Chondrocyte (in vitro differentiated cells): ENCODE results near the gene HDC. TPM values are rescaled to one million over a fixed set of nuclear protein-coding genes. Genes with fewer than 3 reads are reported as not detected.

ENCODE experiments used
- DNase-seq: peaks from one replicate; pipeline ENCODE4 v3.0.0; 2021; ENCODE audit warnings: mixed read lengths, low spot score
- H3K27ac Mint-ChIP-seq: one replicate; pipeline ENCODE4 v1.8.0; 2021; ENCODE audit warnings: mild to moderate bottlenecking, moderate library complexity, mixed read lengths; ENCODE audit not compliant: unreplicated experiment
- H3K27me3 Mint-ChIP-seq: 2 replicates; pipeline ENCODE4 v1.8.0; 2021; ENCODE audit warnings: low read depth, mixed read lengths
- H3K36me3 Mint-ChIP-seq: 2 replicates; pipeline ENCODE4 v1.8.0; 2021; ENCODE audit warnings: low read depth, mixed read lengths
- H3K4me1 Mint-ChIP-seq: 2 replicates; pipeline ENCODE4 v1.8.0; 2021; ENCODE audit warnings: low read depth, mild to moderate bottlenecking, mixed read lengths
- H3K4me3 Mint-ChIP-seq: one replicate; pipeline ENCODE4 v1.8.0; 2021; ENCODE audit warnings: mild to moderate bottlenecking, moderate library complexity, mixed read lengths; ENCODE audit not compliant: unreplicated experiment
- H3K9me3 Mint-ChIP-seq: 2 replicates; pipeline ENCODE4 v1.8.0; 2021; ENCODE audit warnings: low read depth, mixed read lengths
- total RNA-seq: library from RNA; stranded (reverse); gene quantifications from 3 replicates; pipeline ENCODE4 v1.2.1, GENCODE V29; 2021
- TF ChIP-seq, protein P1 (sequence below): fragments of 200-600 bp; sonication (generic); IDR thresholded peaks from 2 replicates; pipeline ENCODE4 v1.5.0; 2021; ENCODE audit warnings: antibody characterized with exemption, mild to moderate bottlenecking, moderate library complexity

The HDC gene
- total RNA-seq, 1 donor from 2014 or later, result not detected

- DNase-seq, result no peak
- no peaks in the 10 kb centered on the region for H3K9me3 Mint-ChIP-seq
- TF ChIP-seq, protein P1, sequence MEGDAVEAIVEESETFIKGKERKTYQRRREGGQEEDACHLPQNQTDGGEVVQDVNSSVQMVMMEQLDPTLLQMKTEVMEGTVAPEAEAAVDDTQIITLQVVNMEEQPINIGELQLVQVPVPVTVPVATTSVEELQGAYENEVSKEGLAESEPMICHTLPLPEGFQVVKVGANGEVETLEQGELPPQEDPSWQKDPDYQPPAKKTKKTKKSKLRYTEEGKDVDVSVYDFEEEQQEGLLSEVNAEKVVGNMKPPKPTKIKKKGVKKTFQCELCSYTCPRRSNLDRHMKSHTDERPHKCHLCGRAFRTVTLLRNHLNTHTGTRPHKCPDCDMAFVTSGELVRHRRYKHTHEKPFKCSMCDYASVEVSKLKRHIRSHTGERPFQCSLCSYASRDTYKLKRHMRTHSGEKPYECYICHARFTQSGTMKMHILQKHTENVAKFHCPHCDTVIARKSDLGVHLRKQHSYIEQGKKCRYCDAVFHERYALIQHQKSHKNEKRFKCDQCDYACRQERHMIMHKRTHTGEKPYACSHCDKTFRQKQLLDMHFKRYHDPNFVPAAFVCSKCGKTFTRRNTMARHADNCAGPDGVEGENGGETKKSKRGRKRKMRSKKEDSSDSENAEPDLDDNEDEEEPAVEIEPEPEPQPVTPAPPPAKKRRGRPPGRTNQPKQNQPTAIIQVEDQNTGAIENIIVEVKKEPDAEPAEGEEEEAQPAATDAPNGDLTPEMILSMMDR, result no peak
- H3K36me3 Mint-ChIP-seq, result peaks cover 3% of the 10 kb centered on the region
- no peak overlapping the region for H3K4me3 Mint-ChIP-seq
- no peak overlapping the region for H3K27ac Mint-ChIP-seq
- no peaks in the 10 kb centered on the region for H3K4me1 Mint-ChIP-seq
- peaks cover 8% of the 10 kb centered on the region for H3K27me3 Mint-ChIP-seq
Measured at GRCh38 chr15:50267577-50267976, 2.1 kb upstream of the HDC start.

GRCh38 chr15:50262533-50262932 is 3.0 kb downstream of the HDC start:
- TF ChIP-seq, protein P1, result no peak
- no peaks in the 10 kb centered on the region for H3K9me3 Mint-ChIP-seq
- no peaks in the 10 kb centered on the region for H3K4me1 Mint-ChIP-seq
- H3K36me3 Mint-ChIP-seq, result peaks cover 3% of the 10 kb centered on the region
- DNase-seq, result no peak
- H3K27me3 Mint-ChIP-seq, result peaks cover 7% of the 10 kb centered on the region
- H3K4me3 Mint-ChIP-seq, result no peak overlapping the region
- no peak overlapping the region for H3K27ac Mint-ChIP-seq

- no peak for DNase-seq
- Mint-ChIP-seq H3K36me3 (peaks cover 3% of the 10 kb centered on the region), H3K9me3 (no peaks in the 10 kb centered on the region)
Measured at GRCh38 chr15:50261981-50262380, 3.5 kb downstream of the HDC start.

DNA sequence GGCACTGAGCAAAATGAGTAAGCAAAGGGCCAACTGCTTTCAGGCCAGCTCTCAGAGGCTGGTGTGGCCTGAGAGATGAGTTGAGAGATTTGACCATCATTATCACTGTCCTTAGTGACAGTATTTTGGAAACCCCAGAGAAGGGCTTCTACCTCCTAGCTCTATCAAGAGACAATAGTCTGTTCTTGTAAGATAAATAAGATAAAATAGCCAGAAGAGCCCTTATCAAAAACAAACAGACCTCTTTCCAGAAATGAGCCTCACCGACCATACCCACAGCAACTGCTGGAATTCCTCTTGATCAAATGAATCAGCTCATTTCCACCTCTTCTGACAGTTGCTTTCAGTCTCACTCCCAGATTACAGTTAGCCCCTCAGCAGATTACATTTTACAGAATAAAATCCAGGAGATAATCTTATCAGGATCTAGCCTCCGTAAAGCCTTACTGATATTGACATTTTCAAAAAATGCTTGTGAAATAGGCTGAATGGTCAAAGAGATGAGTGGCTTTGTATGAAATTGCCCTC is 4.5 kb downstream of the HDC start:
- no peaks in the 10 kb centered on the region for H3K4me1 Mint-ChIP-seq
- DNase-seq, result no peak

More at GRCh38 chr15:50261981-50262380, 3.5 kb downstream of the HDC start:
- peaks cover 4% of the 10 kb centered on the region for H3K27me3 Mint-ChIP-seq
- no peak overlapping the region for H3K4me3 Mint-ChIP-seq
- TF ChIP-seq, protein P1, result no peak
- no peaks in the 10 kb centered on the region for H3K4me1 Mint-ChIP-seq
- no peak overlapping the region for H3K27ac Mint-ChIP-seq

GRCh38 chr15:50259276-50259675 is 6.2 kb downstream of the HDC start:
- Mint-ChIP-seq H3K36me3 (no peaks in the 10 kb centered on the region), H3K4me3 (no peak overlapping the region), H3K4me1 (no peaks in the 10 kb centered on the region), H3K27me3 (no peaks in the 10 kb centered on the region), H3K27ac (no peak overlapping the region), H3K9me3 (no peaks in the 10 kb centered on the region)
- TF ChIP-seq, protein P1, result no peak
- no peak for DNase-seq

More for the DNA sequence above, 4.5 kb downstream of the HDC start:
- Mint-ChIP-seq H3K27me3 (no peaks in the 10 kb centered on the region), H3K27ac (no peak overlapping the region), H3K4me3 (no peak overlapping the region), H3K9me3 (no peaks in the 10 kb centered on the region), H3K36me3 (no peaks in the 10 kb centered on the region)
- TF ChIP-seq, protein P1, result no peak
